Measurements from ENCODE around the gene NOXA1.

GRCh38 chr9:137461663-137462395, 38.6 kb downstream of the NOXA1 start:
- TF ChIP-seq CTCF (conservative IDR thresholded peaks at IDR 0.05; ENCODE audit: low read depth, low read length) = no peak
- TF ChIP-seq EZH2 (IDR thresholded peaks at IDR 0.05; ENCODE audit: borderline replicate concordance, low read depth, low read length, poor library complexity, severe bottlenecking) = no peak
